ENCODE measurements around the gene MYO15A. TPM values are rescaled to one million over a fixed set of nuclear protein-coding genes. Genes with fewer than 3 reads are reported as not detected.

The MYO15A gene
- total RNA-seq, 1 experiment from 2014 or later, result 3.5 TPM

DNA sequence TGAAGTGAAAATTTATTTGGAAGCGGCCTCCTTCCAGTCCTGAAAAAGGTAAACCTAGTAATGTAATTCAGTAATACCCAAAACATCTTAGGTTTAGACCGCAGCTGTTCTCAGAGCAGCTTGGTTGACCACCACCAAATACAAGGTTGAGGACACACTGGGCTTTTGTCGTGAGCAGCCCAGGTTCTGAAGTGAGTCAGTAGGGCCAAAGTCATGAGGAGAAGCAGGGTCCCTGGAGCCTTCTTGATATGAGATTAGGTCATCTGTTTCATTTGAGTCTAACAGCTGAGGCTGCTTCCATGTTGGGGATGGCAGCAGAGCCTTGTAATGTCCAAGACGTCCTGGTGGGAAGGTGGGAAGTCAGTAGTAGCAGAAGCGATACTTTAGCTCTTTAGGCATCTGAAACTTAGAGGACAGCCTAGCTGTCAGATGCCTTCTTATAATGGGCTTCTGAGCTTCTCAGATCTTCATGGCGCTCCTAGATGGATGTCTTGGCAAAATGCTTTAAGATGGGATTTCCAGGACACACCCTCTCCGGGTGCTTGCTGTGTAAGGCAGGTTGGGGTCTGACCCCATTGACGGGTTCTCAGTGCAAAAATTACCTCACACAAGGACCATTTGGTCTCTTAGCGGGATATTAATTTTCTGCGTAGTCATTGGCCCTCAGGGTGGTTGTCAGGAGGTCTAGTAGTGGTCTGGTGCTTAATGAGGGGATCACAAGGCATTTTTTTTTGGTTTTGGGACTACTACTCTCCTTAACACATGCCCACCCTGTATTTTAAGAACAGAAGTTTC is 77.5 kb downstream of the MYO15A start:
- TF ChIP-seq, protein P1, sequence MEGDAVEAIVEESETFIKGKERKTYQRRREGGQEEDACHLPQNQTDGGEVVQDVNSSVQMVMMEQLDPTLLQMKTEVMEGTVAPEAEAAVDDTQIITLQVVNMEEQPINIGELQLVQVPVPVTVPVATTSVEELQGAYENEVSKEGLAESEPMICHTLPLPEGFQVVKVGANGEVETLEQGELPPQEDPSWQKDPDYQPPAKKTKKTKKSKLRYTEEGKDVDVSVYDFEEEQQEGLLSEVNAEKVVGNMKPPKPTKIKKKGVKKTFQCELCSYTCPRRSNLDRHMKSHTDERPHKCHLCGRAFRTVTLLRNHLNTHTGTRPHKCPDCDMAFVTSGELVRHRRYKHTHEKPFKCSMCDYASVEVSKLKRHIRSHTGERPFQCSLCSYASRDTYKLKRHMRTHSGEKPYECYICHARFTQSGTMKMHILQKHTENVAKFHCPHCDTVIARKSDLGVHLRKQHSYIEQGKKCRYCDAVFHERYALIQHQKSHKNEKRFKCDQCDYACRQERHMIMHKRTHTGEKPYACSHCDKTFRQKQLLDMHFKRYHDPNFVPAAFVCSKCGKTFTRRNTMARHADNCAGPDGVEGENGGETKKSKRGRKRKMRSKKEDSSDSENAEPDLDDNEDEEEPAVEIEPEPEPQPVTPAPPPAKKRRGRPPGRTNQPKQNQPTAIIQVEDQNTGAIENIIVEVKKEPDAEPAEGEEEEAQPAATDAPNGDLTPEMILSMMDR (conservative IDR thresholded peaks at IDR 0.05), result no peak
- Histone ChIP-seq H3K4me3 (peak overlapping the region; percentile 89), H3K27me3 (ENCODE audit: insufficient read depth, low read depth) (no peaks in the 10 kb centered on the region), H3K4me2 (peak overlapping the region; percentile 100), H3K79me2 (ENCODE audit: low read depth) (peaks cover 72% of the 10 kb centered on the region), H3K9me2 (ENCODE audit: insufficient read depth) (no peaks in the 10 kb centered on the region), H3K36me3 (ENCODE audit: low read depth) (peaks cover 28% of the 10 kb centered on the region; the same call in 1 of the 2 replicates), H4K20me1 (ENCODE audit: insufficient read depth) (peaks cover 61% of the 10 kb centered on the region), H3K9me3 (ENCODE audit: insufficient read depth, low read depth) (no peaks in the 10 kb centered on the region), H2AFZ (no peak overlapping the region), H3K4me1 (replicated peaks; ENCODE audit: insufficient read depth) (peaks cover 40% of the 10 kb centered on the region), H3F3A (ENCODE audit: insufficient read depth, low read depth) (peaks cover 16% of the 10 kb centered on the region; the same call in 1 of the 2 replicates), H3K27ac (no peak overlapping the region)
- intact Hi-C loops (cut with micrococcal nuclease; ENCODE audit: unreplicated experiment), result no loop called here
- CTCF ChIA-PET, result no interaction called here
- BruUV-seq (replicated peaks), result no TSS peak
- no peak for DNase-seq
- POLR2A ChIA-PET (ENCODE audit: unreplicated experiment), result interaction anchor here (0.7 kb wide), 1 partner anchor 681 kb away, joined by 3 read pairs; no protein-coding TSS in a partner anchor

DNA sequence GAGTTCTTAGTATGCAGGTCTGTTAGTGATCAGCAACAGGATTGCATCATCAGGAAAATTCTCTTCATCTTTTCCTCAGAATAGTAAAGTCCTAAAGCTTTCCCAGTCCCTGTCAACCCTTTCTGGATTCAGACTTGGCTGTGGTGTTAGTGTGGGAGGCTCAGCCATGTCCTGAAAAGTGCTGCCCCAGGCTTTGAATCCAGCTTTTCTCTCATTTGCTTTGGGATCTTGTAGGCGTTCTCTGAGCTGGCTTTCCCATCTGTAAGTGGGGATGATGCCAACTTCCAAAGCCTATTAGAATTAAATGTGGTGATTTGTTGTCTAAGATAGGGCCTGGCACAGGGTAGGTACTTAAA is 78.0 kb downstream of the MYO15A start:
- no peak overlapping the region for H3K27ac ChIP-seq
- POLR2A ChIA-PET (ENCODE audit: unreplicated experiment), result no interaction called here

DNA sequence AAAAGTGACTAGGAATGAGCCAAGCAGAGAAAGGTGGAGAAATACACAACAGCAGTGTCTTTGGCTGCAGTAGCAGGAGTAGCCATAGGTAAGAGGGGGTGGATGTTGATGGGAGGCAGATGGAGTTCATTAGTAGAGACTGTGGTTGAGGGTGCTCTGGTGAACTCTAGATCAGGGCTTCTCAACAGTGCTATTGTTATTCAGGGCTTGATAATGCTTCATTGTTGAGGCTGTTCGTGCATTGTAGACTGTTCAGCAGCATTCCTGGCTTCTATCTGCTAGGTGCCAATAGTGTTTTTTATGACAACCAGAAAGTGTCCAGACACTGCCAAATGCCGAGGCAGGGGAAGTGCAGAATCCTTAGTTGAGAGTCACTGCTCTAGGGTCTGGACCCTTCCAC is 78.7 kb downstream of the MYO15A start:
- Histone ChIP-seq H3K27me3 (ENCODE audit: insufficient read depth, low read depth) (no peaks in the 10 kb centered on the region), H3F3A (ENCODE audit: insufficient read depth, low read depth) (peaks cover 7% of the 10 kb centered on the region; the same call in 1 of the 2 replicates), H3K27ac (no peak overlapping the region), H3K4me1 (replicated peaks; ENCODE audit: insufficient read depth) (peaks cover 31% of the 10 kb centered on the region), H2AFZ (no peak overlapping the region), H4K20me1 (ENCODE audit: insufficient read depth) (peaks cover 73% of the 10 kb centered on the region), H3K9me3 (ENCODE audit: insufficient read depth, low read depth) (no peaks in the 10 kb centered on the region), H3K4me3 (peak overlapping the region; percentile 89; the same call in 1 of the 2 replicates), H3K9me2 (ENCODE audit: insufficient read depth) (no peaks in the 10 kb centered on the region), H3K4me2 (peak overlapping the region; percentile 100), H3K79me2 (ENCODE audit: low read depth) (peaks cover 84% of the 10 kb centered on the region), H3K36me3 (ENCODE audit: low read depth) (peaks cover 28% of the 10 kb centered on the region; the same call in 1 of the 2 replicates)
- no peak for DNase-seq
- CTCF ChIA-PET, result no interaction called here
- BruUV-seq (replicated peaks), result no TSS peak
- intact Hi-C loops (cut with micrococcal nuclease; ENCODE audit: unreplicated experiment), result no loop called here
- TF ChIP-seq, protein P1 (conservative IDR thresholded peaks at IDR 0.05), result no peak
- no peak for TF ChIP-seq EZH2 (IDR thresholded peaks at IDR 0.05; ENCODE audit: low read depth)
- POLR2A ChIA-PET (ENCODE audit: unreplicated experiment), result interaction anchor here (0.6 kb wide), 1 partner anchor 77 kb away, joined by 3 read pairs; no protein-coding TSS in a partner anchor

More for the DNA sequence above, 78.0 kb downstream of the MYO15A start:
- Histone ChIP-seq H3K9me2 (ENCODE audit: insufficient read depth) (no peaks in the 10 kb centered on the region), H3K9me3 (ENCODE audit: insufficient read depth, low read depth) (no peaks in the 10 kb centered on the region), H2AFZ (no peak overlapping the region), H4K20me1 (ENCODE audit: insufficient read depth) (peaks cover 67% of the 10 kb centered on the region), H3K27me3 (ENCODE audit: insufficient read depth, low read depth) (no peaks in the 10 kb centered on the region), H3F3A (ENCODE audit: insufficient read depth, low read depth) (peaks cover 14% of the 10 kb centered on the region; the same call in 1 of the 2 replicates), H3K79me2 (ENCODE audit: low read depth) (peaks cover 78% of the 10 kb centered on the region), H3K4me1 (replicated peaks; ENCODE audit: insufficient read depth) (peaks cover 37% of the 10 kb centered on the region), H3K4me2 (peak overlapping the region; percentile 100), H3K36me3 (ENCODE audit: low read depth) (peaks cover 28% of the 10 kb centered on the region; the same call in 1 of the 2 replicates), H3K4me3 (peak overlapping the region; percentile 89)
- no peak for TF ChIP-seq EZH2 (IDR thresholded peaks at IDR 0.05; ENCODE audit: low read depth)
- TF ChIP-seq, protein P1 (conservative IDR thresholded peaks at IDR 0.05), result no peak
- CTCF ChIA-PET, result no interaction called here
- no peak for DNase-seq
- intact Hi-C loops (cut with micrococcal nuclease; ENCODE audit: unreplicated experiment), result no loop called here
- no TSS peak for BruUV-seq (replicated peaks)

All from PC-9 (cell line).